IPS DF 6.9 (cell line): ENCODE results near the gene SPRYD7.
A peak's percentile ranks its signal among the peaks of the same experiment; 100 is the strongest.

Source experiments
- DNase-seq: peaks from one replicate; pipeline ENCODE4 v3.0.0-alpha.2; 2013; ENCODE audit warnings: low read depth, low spot score
- H3K27ac ChIP-seq: one replicate; pipeline ENCODE4 v1.5.1; 2013; ENCODE audit warnings: low read length, control low read depth
- H3K27me3 ChIP-seq: 2 replicates; pipeline ENCODE4 v1.6.1; 2013; ENCODE audit warnings: mild to moderate bottlenecking, low read length; ENCODE audit not compliant: control insufficient read depth, insufficient read depth
- H3K36me3 ChIP-seq: 2 replicates; pipeline ENCODE4 v1.6.1; 2013; ENCODE audit warnings: low read length; ENCODE audit not compliant: control insufficient read depth, insufficient read depth
- H3K4me1 ChIP-seq: 2 replicates; pipeline ENCODE4 v1.6.1; 2013; ENCODE audit warnings: low read length; ENCODE audit not compliant: control insufficient read depth, insufficient read depth
- H3K4me3 ChIP-seq: 2 replicates; pipeline ENCODE4 v1.5.1; 2013; ENCODE audit warnings: mild to moderate bottlenecking, low read length
- H3K9me3 ChIP-seq: 2 replicates; pipeline ENCODE4 v1.6.1; 2013; ENCODE audit warnings: low read length, inconsistent platforms; ENCODE audit not compliant: control insufficient read depth, insufficient read depth
- WGBS: extraction: QIAGEN DNeasy Blood & Tissue Kit; methylation state at CpG from one replicate; pipeline ENCODE4 v1.1.7; 2013; ENCODE audit warnings: mixed read lengths, missing lambda C conversion rate; ENCODE audit not compliant: insufficient read length, insufficient coverage; 5-methylcytosine and 5-hydroxymethylcytosine counted together

SPRYD7 gene

DNA sequence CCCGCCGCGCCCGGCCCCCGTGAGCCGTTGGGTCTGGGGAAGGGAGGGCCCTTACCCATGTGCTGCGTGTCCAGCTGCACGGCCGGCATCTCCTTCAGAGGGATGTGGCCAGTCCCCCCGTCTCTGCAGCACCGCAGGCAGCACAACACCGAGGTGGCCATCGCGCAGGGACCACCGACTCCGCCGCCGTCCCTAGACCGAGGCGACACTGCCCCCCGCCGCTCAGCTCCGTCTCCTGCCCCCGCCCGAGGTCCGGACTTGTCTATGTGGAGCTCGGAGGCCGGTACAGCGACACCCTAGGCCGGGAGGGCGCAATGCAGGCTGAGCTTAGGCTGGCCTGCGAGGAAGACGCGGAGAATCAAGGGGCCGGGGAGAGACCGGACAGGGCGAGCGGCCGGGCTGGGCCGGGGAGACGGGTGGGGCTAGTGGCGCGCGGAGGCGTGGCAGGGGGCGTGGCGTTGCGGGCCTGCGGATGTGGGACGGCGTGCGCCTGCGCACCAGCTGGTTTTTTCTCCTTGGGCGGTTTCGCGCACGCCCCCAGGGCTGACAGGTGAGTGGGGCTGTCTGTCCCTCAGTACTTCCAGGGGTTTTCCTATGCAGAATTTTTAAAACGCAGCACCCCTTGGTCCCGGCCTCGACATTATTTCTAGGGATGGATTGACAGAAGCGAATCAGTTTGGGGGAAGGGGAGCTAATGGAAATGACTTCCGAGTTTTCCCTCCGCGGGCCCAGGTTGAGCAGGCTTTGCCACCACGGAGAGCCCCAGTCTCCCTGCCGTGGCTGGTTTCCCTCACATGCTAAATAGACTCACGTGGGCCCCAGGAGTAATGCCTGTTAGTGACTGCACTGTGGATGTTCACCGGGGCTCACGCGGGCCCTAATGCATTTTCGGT is at the start of gene SPRYD7:
Gene SPRYD7 (minus strand): TSS at position 266 of the 893 bp plus-strand sequence. CDS start 105 bp downstream, at position 161.
- DNase-seq: peak; percentile 90
- Histone ChIP-seq H3K4me3 (peak within 1 kb of the TSS; percentile 82), H3K36me3 (no peaks in the 10 kb centered on the region), H3K4me1 (no peaks in the 10 kb centered on the region), H3K27me3 (no peaks in the 10 kb centered on the region), H3K27ac (no peak within 1 kb of the TSS), H3K9me3 (no peaks in the 10 kb centered on the region)
- WGBS: no CpG with 5 or more reads among the region's 71 CpGs

DNA sequence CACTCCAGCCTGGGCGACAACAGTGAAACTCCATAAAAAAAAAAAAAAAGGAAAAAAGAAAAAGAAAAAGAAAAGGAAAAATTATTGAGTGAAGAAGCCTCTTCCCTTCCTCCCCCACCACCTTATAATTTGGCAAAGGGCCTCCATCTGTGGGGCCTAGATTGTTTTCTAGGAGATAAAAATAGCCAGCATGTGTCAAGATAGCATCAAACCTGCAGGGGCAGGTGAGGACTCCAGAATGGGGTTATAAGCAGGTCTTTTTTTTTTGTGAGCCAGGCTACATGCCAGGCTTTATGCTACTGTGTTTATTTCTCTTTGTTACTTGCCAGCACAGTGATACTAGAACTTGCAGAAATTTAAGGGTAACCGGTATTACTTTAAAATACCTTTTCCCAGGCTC is 49.0 kb upstream of the SPRYD7 start:
- Histone ChIP-seq H3K27ac (no peak overlapping the region), H3K4me1 (no peaks in the 10 kb centered on the region), H3K27me3 (no peaks in the 10 kb centered on the region), H3K4me3 (no peak overlapping the region), H3K9me3 (no peaks in the 10 kb centered on the region), H3K36me3 (no peaks in the 10 kb centered on the region)
- no peak for DNase-seq
- WGBS: no CpG with 5 or more reads among the region's 2 CpGs

GRCh38 chr13:49980266-49980665 is 44.1 kb upstream of the SPRYD7 start:
- Histone ChIP-seq H3K9me3 (no peaks in the 10 kb centered on the region), H3K27me3 (no peaks in the 10 kb centered on the region), H3K4me1 (no peaks in the 10 kb centered on the region), H3K36me3 (no peaks in the 10 kb centered on the region), H3K27ac (no peak overlapping the region), H3K4me3 (no peak overlapping the region)
- DNase-seq: no peak

- Histone ChIP-seq H3K9me3 (no peaks in the 10 kb centered on the region), H3K4me3 (no peak overlapping the region), H3K4me1 (no peaks in the 10 kb centered on the region), H3K27ac (no peak overlapping the region), H3K27me3 (no peaks in the 10 kb centered on the region), H3K36me3 (no peaks in the 10 kb centered on the region)
- DNase-seq: no peak
- WGBS: 100% methylated on average over 1 of the region's 3 CpGs
Observed at GRCh38 chr13:49977992-49978391, 41.9 kb upstream of the SPRYD7 start.

DNA sequence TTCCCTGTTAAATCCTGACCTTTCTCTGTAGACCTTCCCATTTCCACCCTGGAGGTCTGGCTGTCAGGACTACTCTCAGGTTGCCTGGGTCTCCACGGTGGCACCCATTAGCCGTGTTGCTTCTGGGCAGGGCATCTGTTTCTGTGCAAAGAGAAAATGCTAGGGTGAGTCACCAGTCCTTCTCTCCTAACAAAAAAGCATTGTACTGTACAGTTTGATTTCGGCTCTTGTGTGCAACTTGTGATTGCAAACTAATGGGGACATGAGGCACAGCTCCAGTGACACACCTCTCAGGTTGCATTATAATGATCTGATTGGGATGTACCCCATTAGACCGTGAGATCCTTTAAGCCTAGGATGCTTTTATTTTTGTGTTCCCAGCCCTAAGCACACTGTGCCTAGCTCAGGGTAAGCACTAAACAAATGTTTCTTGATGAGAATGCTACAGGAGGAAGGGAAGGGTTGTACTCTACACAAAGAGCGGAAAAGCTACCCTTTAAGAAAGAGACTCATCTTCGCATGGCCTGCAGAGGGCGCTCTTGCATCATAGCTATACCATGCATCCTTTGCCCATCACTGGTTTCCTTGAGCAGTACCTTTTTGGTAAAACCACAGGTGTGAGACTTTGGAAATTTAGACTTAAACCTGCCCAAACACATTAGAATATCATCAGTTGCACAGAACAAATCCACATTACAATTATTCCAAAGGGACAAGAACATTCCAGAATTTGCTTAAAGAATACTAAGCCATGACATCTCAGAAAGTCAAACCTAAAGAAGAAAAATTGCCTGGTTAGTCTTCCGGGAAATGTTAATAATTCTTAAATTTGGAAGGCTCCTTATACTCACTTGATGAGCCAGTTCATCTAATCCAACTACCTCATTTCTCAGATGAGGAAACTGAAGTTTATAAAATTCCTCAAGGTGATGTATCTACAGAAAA is 40.4 kb upstream of the SPRYD7 start:
- Histone ChIP-seq H3K9me3 (no peaks in the 10 kb centered on the region), H3K4me3 (no peak overlapping the region), H3K4me1 (no peaks in the 10 kb centered on the region), H3K36me3 (no peaks in the 10 kb centered on the region), H3K27me3 (no peaks in the 10 kb centered on the region), H3K27ac (no peak overlapping the region)
- DNase-seq: peak; percentile 68
- WGBS: no CpG with 5 or more reads among the region's 8 CpGs

DNA sequence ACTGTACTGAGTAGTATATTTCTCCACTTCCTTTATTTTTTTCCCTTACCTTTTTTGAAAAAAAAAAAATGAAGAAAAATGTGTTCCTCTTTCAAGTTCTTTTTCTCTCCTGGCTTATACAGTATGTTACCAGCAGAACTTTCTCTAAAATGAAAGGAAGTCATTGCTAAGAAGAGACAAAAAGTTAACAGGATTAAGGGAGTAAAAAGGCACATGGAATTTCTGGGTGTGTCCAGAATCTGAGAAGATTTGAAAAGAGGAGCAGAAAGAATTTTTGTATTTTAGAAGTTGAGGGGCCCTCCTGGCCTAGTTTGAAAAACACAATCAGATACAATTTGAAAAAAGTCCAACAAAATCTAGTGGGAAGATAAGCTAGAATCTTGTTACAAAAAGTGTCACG is 39.7 kb upstream of the SPRYD7 start:
- WGBS: no CpG with 5 or more reads among the region's 1 CpG
- Histone ChIP-seq H3K27ac (no peak overlapping the region), H3K4me3 (no peak overlapping the region), H3K9me3 (no peaks in the 10 kb centered on the region), H3K27me3 (no peaks in the 10 kb centered on the region), H3K36me3 (no peaks in the 10 kb centered on the region), H3K4me1 (no peaks in the 10 kb centered on the region)
- no peak for DNase-seq

DNA sequence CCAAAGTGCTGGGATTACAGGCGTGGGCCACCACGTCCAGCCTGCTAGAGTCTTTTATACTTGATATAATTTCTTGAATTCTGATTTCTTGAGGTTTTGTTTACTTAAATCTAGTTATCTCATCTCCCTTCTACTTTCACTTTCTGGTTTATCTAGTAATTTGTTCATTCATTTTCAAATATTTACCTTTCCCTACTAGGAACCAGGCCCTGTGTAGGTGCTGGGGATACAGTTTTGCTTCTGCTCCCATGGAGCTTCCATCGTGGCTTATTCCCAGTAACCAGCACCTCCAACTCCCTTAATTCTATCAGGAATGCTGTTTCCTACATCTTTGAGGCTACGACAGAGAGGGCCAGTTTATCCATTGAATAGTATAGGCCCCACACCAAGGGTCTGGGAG is 36.6 kb upstream of the SPRYD7 start:
- WGBS: no CpG with 5 or more reads among the region's 4 CpGs
- Histone ChIP-seq H3K4me3 (no peak overlapping the region), H3K4me1 (no peaks in the 10 kb centered on the region), H3K36me3 (no peaks in the 10 kb centered on the region), H3K27me3 (no peaks in the 10 kb centered on the region), H3K27ac (no peak overlapping the region), H3K9me3 (no peaks in the 10 kb centered on the region)
- no peak for DNase-seq

DNA sequence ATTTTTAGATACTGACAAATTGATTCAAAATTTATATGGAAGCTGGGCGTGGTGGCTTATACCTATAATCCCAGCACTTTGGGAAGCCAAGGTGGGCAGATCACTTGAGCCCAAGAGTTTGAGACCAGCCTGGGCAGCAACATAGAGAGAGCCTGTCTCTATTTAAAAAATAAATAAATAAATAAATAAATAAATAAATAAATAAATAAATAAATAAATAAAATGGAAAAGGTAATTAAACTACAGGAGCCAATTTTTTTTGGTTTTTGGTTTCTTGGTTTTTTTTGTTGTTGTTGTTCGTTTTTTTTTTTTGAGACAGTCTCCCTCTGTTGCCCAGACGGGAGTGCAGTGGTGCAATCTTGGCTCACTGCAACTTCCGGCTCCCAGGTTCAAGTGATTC is 31.3 kb upstream of the SPRYD7 start:
- Histone ChIP-seq H3K4me3 (no peak overlapping the region), H3K36me3 (no peaks in the 10 kb centered on the region), H3K27ac (no peak overlapping the region), H3K4me1 (no peaks in the 10 kb centered on the region), H3K9me3 (no peaks in the 10 kb centered on the region), H3K27me3 (no peaks in the 10 kb centered on the region)
- 100% methylated on average over 1 of the region's 4 CpGs for WGBS
- no peak for DNase-seq

GRCh38 chr13:49958321-49958720 is 22.2 kb upstream of the SPRYD7 start:
- Histone ChIP-seq H3K27me3 (no peaks in the 10 kb centered on the region), H3K4me3 (no peak overlapping the region), H3K9me3 (no peaks in the 10 kb centered on the region), H3K4me1 (no peaks in the 10 kb centered on the region), H3K36me3 (no peaks in the 10 kb centered on the region), H3K27ac (no peak overlapping the region)
- no CpG with 5 or more reads among the region's 3 CpGs for WGBS
- DNase-seq: no peak

DNA sequence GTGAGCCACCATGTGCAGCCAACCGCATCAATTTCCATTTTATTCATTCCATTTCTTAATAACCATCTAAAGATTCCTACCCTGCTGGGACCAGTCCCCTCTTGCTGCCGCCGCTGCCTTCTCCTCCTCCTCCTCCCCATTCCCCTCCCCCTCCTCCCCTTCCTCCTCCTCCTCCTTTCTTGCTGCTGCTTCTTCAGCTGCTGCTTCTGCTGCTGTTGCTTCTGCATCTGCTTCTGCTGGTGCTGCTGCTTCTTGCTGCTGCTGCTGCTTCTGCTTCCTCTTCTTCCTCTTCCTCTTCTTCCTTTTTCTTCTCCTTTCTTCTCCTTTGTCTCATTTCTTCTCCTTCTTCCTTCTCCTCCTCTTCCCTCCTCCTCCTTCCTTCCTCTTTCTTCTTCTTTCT is 20.0 kb upstream of the SPRYD7 start:
- no peaks in the 10 kb centered on the region for H3K36me3 ChIP-seq
- H3K27ac ChIP-seq: no peak overlapping the region
- no CpG with 5 or more reads among the region's 3 CpGs for WGBS
- H3K4me1 ChIP-seq: no peaks in the 10 kb centered on the region
- no peaks in the 10 kb centered on the region for H3K27me3 ChIP-seq
- H3K4me3 ChIP-seq: no peak overlapping the region
- no peak for DNase-seq
- H3K9me3 ChIP-seq: no peaks in the 10 kb centered on the region
